Trophoblast cell (in vitro differentiated cells and primary cell): Measurements from ENCODE around the gene SAMD4B.
"Not testable (repeated sequence)": the region's sequence is repeated elsewhere in the genome, so short reads cannot be mapped to it uniquely, and the experiment has no call there.

ENCODE experiments used
- DNase-seq, 2 donors: peaks; one replicate each; pipeline ENCODE4 v3.0.0-alpha.2; 2016
- H2AFZ ChIP-seq: 2 replicates; pipeline ENCODE4 v1.6.1; 2013; ENCODE audit warnings: low read length, moderate library complexity, mild to moderate bottlenecking; ENCODE audit not compliant: insufficient read depth, poor library complexity
- H2AK5ac ChIP-seq: 2 replicates; pipeline ENCODE4 v1.6.1; 2013; ENCODE audit warnings: mild to moderate bottlenecking, low read length
- H2BK120ac ChIP-seq: 2 replicates; pipeline ENCODE4 v1.6.1; 2013; ENCODE audit warnings: low read length, mild to moderate bottlenecking, moderate library complexity; ENCODE audit not compliant: insufficient read depth, poor library complexity
- H2BK12ac ChIP-seq: 2 replicates; pipeline ENCODE4 v1.6.1; 2013; ENCODE audit warnings: mild to moderate bottlenecking, low read length, moderate library complexity
- H2BK5ac ChIP-seq: 2 replicates; pipeline ENCODE4 v1.6.1; 2013; ENCODE audit warnings: low read length, low read depth, moderate library complexity, mild to moderate bottlenecking; ENCODE audit not compliant: poor library complexity
- H3K14ac ChIP-seq: 2 replicates; pipeline ENCODE4 v1.6.1; 2013; ENCODE audit warnings: mild to moderate bottlenecking, low read length
- H3K18ac ChIP-seq: 2 replicates; pipeline ENCODE4 v1.6.1; 2013; ENCODE audit warnings: mild to moderate bottlenecking, low read length
- H3K23ac ChIP-seq: 2 replicates; pipeline ENCODE4 v1.6.1; 2013; ENCODE audit warnings: low read length
- H3K27ac ChIP-seq: 2 replicates; pipeline ENCODE4 v1.5.1; 2013; ENCODE audit warnings: low read depth, mild to moderate bottlenecking, inconsistent platforms, low read length, moderate library complexity
- H3K27me3 ChIP-seq: 2 replicates; pipeline ENCODE4 v1.6.1; 2013; ENCODE audit warnings: inconsistent platforms, mild to moderate bottlenecking, low read length, moderate library complexity; ENCODE audit not compliant: insufficient read depth
- H3K36me3 ChIP-seq, 2 experiments: 1 replicate in 1 of 2; 2 replicates in 1 of 2; pipeline ENCODE4 v1.6.1; 2013; ENCODE audit warnings: low read length in 2 of 2, mild to moderate bottlenecking in 2 of 2, moderate library complexity in 1 of 2; ENCODE audit not compliant: insufficient read depth in 2 of 2, control insufficient read depth in 1 of 2
- H3K4ac ChIP-seq: 2 replicates; pipeline ENCODE4 v1.6.1; 2013; ENCODE audit warnings: low read depth, mild to moderate bottlenecking, low read length, moderate library complexity
- H3K4me1 ChIP-seq, 2 experiments: 1 replicate in 1 of 2; 2 replicates in 1 of 2; pipeline ENCODE4 v1.6.1; 2013; ENCODE audit warnings: low read length in 2 of 2, mild to moderate bottlenecking in 2 of 2, moderate library complexity in 1 of 2; ENCODE audit not compliant: insufficient read depth in 2 of 2, control insufficient read depth in 1 of 2
- H3K4me2 ChIP-seq: 2 replicates; pipeline ENCODE4 v1.6.1; 2013; ENCODE audit warnings: inconsistent platforms, mild to moderate bottlenecking, low read length, moderate library complexity
- H3K4me3 ChIP-seq: 2 replicates; pipeline ENCODE4 v1.5.1; 2013; ENCODE audit warnings: mild to moderate bottlenecking, low read depth, low read length, inconsistent platforms
- H3K79me1 ChIP-seq: one replicate; pipeline ENCODE4 v1.6.1; 2013; ENCODE audit warnings: low read length
- H3K79me2 ChIP-seq: 2 replicates; pipeline ENCODE4 v1.6.1; 2013; ENCODE audit warnings: low read length, mild to moderate bottlenecking; ENCODE audit not compliant: control insufficient read depth, insufficient read depth, poor library complexity
- H3K9ac ChIP-seq: 2 replicates; pipeline ENCODE4 v1.6.1; 2013; ENCODE audit warnings: mild to moderate bottlenecking, low read length
- H3K9me3 ChIP-seq: 2 replicates; pipeline ENCODE4 v1.6.1; 2013; ENCODE audit warnings: low read depth, mild to moderate bottlenecking, control low read depth, inconsistent platforms, low read length; ENCODE audit not compliant: insufficient read depth
- H4K12ac ChIP-seq: 2 replicates; pipeline ENCODE4 v1.6.1; 2013; ENCODE audit warnings: low read depth, mild to moderate bottlenecking, low read length, moderate library complexity
- H4K8ac ChIP-seq: 2 replicates; pipeline ENCODE4 v1.6.1; 2013; ENCODE audit warnings: low read depth, mild to moderate bottlenecking, low read length, moderate library complexity
- H4K91ac ChIP-seq: one replicate; pipeline ENCODE4 v1.6.1; 2013; ENCODE audit warnings: low read depth, mild to moderate bottlenecking, low read length, moderate library complexity
- WGBS: extraction: QIAGEN DNeasy Blood & Tissue Kit; methylation state at CpG from one replicate; pipeline ENCODE4 v1.1.7; 2013; ENCODE audit warnings: missing lambda C conversion rate; ENCODE audit not compliant: insufficient read length, insufficient coverage; ENCODE audit errors: extremely low coverage; 5-methylcytosine and 5-hydroxymethylcytosine counted together

Gene SAMD4B

GRCh38 chr19:39372941-39373340, 30.7 kb downstream of the SAMD4B start:
- no peaks in the 10 kb centered on the region for H3K79me1 ChIP-seq
- no peak overlapping the region for H2AK5ac ChIP-seq
- no peaks in the 10 kb centered on the region for H3K4me1 ChIP-seq
- no peak overlapping the region for H3K4ac ChIP-seq
- H3K36me3 ChIP-seq, result peaks cover 60 to 82% of the 10 kb centered on the region in 2 experiments
- H4K12ac ChIP-seq, result no peak overlapping the region
- no peaks in the 10 kb centered on the region for H3K79me2 ChIP-seq
- no peak overlapping the region for H4K8ac ChIP-seq
- H3K4me2 ChIP-seq, result no peak overlapping the region
- H3K18ac ChIP-seq, result no peak overlapping the region
- no peaks in the 10 kb centered on the region for H3K27me3 ChIP-seq
- no CpG with 5 or more reads among the region's 2 CpGs for WGBS
- H2BK120ac ChIP-seq, result no peak overlapping the region
- peaks cover 2% of the 10 kb centered on the region for H3K9me3 ChIP-seq
- H4K91ac ChIP-seq, result no peak overlapping the region
- H3K4me3 ChIP-seq, result no peak overlapping the region
- no peak overlapping the region for H3K14ac ChIP-seq
- no peak for DNase-seq
- H2BK5ac ChIP-seq, result no peak overlapping the region
- no peak overlapping the region for H3K9ac ChIP-seq
- H3K27ac ChIP-seq, result no peak overlapping the region
- no peak overlapping the region for H2AFZ ChIP-seq
- H2BK12ac ChIP-seq, result no peak overlapping the region
- no peak overlapping the region for H3K23ac ChIP-seq

GRCh38 chr19:39375929-39376328, 33.7 kb downstream of the SAMD4B start:
- no peak overlapping the region for H4K8ac ChIP-seq
- peaks cover 76 to 87% of the 10 kb centered on the region in 2 experiments for H3K36me3 ChIP-seq
- no peak for DNase-seq
- no peaks in the 10 kb centered on the region for H3K27me3 ChIP-seq
- no peak overlapping the region for H3K14ac ChIP-seq
- H3K27ac ChIP-seq, result no peak overlapping the region
- H4K91ac ChIP-seq, result no peak overlapping the region
- no peak overlapping the region for H2BK5ac ChIP-seq
- H2AFZ ChIP-seq, result no peak overlapping the region
- no peak overlapping the region for H3K9ac ChIP-seq
- H3K4me1 ChIP-seq, result no peaks in the 10 kb centered on the region
- no peaks in the 10 kb centered on the region for H3K9me3 ChIP-seq
- no peak overlapping the region for H2BK120ac ChIP-seq
- no peak overlapping the region for H3K4ac ChIP-seq
- H2BK12ac ChIP-seq, result no peak overlapping the region
- H3K23ac ChIP-seq, result no peak overlapping the region
- no peaks in the 10 kb centered on the region for H3K79me1 ChIP-seq
- no peak overlapping the region for H3K4me3 ChIP-seq
- no peak overlapping the region for H2AK5ac ChIP-seq
- H3K4me2 ChIP-seq, result no peak overlapping the region
- no peak overlapping the region for H3K18ac ChIP-seq
- H3K79me2 ChIP-seq, result no peaks in the 10 kb centered on the region
- H4K12ac ChIP-seq, result no peak overlapping the region

GRCh38 chr19:39377373-39378362, 35.4 kb downstream of the SAMD4B start:
- no peak overlapping the region for H4K12ac ChIP-seq
- no CpG with 5 or more reads among the region's 18 CpGs for WGBS
- H3K36me3 ChIP-seq, result peaks cover 82 to 91% of the 10 kb centered on the region in 2 experiments
- H3K18ac ChIP-seq, result no peak overlapping the region
- H3K9ac ChIP-seq, result no peak overlapping the region
- H3K27me3 ChIP-seq, result no peaks in the 10 kb centered on the region
- H2AFZ ChIP-seq, result no peak overlapping the region
- no peak overlapping the region for H3K14ac ChIP-seq
- H3K4me2 ChIP-seq, result no peak overlapping the region
- no peak overlapping the region for H3K4me3 ChIP-seq
- no peak overlapping the region for H4K91ac ChIP-seq
- no peak overlapping the region for H2AK5ac ChIP-seq
- H3K79me1 ChIP-seq, result no peaks in the 10 kb centered on the region
- H3K4ac ChIP-seq, result no peak overlapping the region
- H4K8ac ChIP-seq, result no peak overlapping the region
- no peak for DNase-seq
- no peak overlapping the region for H3K27ac ChIP-seq
- no peak overlapping the region for H2BK120ac ChIP-seq
- no peak overlapping the region for H2BK12ac ChIP-seq
- no peaks in the 10 kb centered on the region for H3K4me1 ChIP-seq
- H3K79me2 ChIP-seq, result no peaks in the 10 kb centered on the region
- H3K9me3 ChIP-seq, result no peaks in the 10 kb centered on the region
- no peak overlapping the region for H3K23ac ChIP-seq
- H2BK5ac ChIP-seq, result no peak overlapping the region

DNA sequence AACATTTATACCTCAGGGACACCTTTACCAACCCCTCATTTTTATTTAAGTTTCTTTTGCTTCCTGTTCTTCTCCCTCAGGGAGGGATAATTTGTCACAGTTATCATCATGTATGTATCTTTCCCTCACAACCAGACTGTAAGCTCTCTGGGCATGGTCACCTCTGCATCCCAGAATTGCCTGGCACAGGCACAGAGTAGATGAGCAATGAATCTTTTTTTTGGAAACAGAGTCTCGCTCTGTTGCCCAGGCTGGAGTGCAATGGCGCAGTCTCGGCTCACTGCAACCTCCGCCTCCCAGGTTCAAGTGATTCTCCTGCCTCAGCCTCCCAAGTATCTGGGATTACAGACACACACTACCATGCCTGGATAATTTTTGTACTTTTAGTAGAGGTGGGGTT, 37.1 kb downstream of the SAMD4B start:
- not testable (repeated sequence) for H3K23ac ChIP-seq, H4K8ac ChIP-seq

More for the DNA sequence above, 37.1 kb downstream of the SAMD4B start:
- H2AFZ ChIP-seq, H3K18ac ChIP-seq, H3K27me3 ChIP-seq, H3K4me1 ChIP-seq, H4K91ac ChIP-seq, H3K79me1 ChIP-seq, H2BK5ac ChIP-seq, DNase-seq, H3K4me2 ChIP-seq, H3K4me3 ChIP-seq, H2AK5ac ChIP-seq, H3K79me2 ChIP-seq, H4K12ac ChIP-seq, H2BK120ac ChIP-seq, H3K9ac ChIP-seq, H2BK12ac ChIP-seq, H3K27ac ChIP-seq, H3K14ac ChIP-seq, H3K4ac ChIP-seq, H3K9me3 ChIP-seq: not testable (repeated sequence)
- peaks cover 81 to 93% of the 10 kb centered on the region in 2 experiments for H3K36me3 ChIP-seq
- no CpG with 5 or more reads among the region's 4 CpGs for WGBS
